DMS153 treated with DMSO at 0.1 percent for 48 hours (cell line): ENCODE data around the gene TAS1R2.
"Not testable (repeated sequence)": the region's sequence is repeated elsewhere in the genome, so short reads cannot be mapped to it uniquely, and the experiment has no call there.

Source experiments
- DNase-seq: peaks from one replicate; lab custom pipeline; 2025; ENCODE audit not compliant: unreplicated experiment; lab: John Stamatoyannopoulos, UW

TAS1R2 gene

GRCh38 chr1:18859560-18859959 lies at the start of gene TAS1R2:
TAS1R2 (minus strand) TSS chr1:18859660; CDS start chr1:18859660, 0 bp downstream.
- no peak for DNase-seq

- DNase-seq, result no peak
Observed at GRCh38 chr1:18907917-18908845, 48.7 kb upstream of the TAS1R2 start.

- DNase-seq, result peak; percentile 21
Observed at GRCh38 chr1:18907021-18907916, 47.8 kb upstream of the TAS1R2 start.

GRCh38 chr1:18903291-18903756 lies 43.9 kb upstream of the TAS1R2 start:
- no peak for DNase-seq

GRCh38 chr1:18902523-18903290 lies 43.2 kb upstream of the TAS1R2 start, which contains the start of gene ALDH4A1:
ALDH4A1 (minus strand) TSS chr1:18902555; CDS start chr1:18902523, 32 bp downstream.
- DNase-seq, result peak; percentile 96

- DNase-seq, result no peak
Observed at GRCh38 chr1:18901952-18902522, 42.6 kb upstream of the TAS1R2 start.

GRCh38 chr1:18901147-18901951 lies 41.9 kb upstream of the TAS1R2 start:
- DNase-seq, result no peak

GRCh38 chr1:18900303-18900841 lies 40.9 kb upstream of the TAS1R2 start:
- DNase-seq, result no peak

GRCh38 chr1:18899363-18900049 lies 40.0 kb upstream of the TAS1R2 start:
- DNase-seq, result no peak

GRCh38 chr1:18898567-18898966 lies 39.1 kb upstream of the TAS1R2 start:
- DNase-seq, result no peak

GRCh38 chr1:18895317-18895716 lies 35.9 kb upstream of the TAS1R2 start:
- no peak for DNase-seq

- no peak for DNase-seq
Observed at GRCh38 chr1:18893120-18893519, 33.7 kb upstream of the TAS1R2 start.

- DNase-seq, result not testable (repeated sequence)
Observed at GRCh38 chr1:18891858-18892257, 32.4 kb upstream of the TAS1R2 start.

- DNase-seq, result no peak
Observed at GRCh38 chr1:18891426-18891780, 31.9 kb upstream of the TAS1R2 start.

GRCh38 chr1:18890706-18891425 lies 31.4 kb upstream of the TAS1R2 start:
- no peak for DNase-seq

GRCh38 chr1:18886003-18886335 lies 26.5 kb upstream of the TAS1R2 start:
- no peak for DNase-seq

- DNase-seq, result no peak
Observed at GRCh38 chr1:18885311-18886002, 26.0 kb upstream of the TAS1R2 start.

GRCh38 chr1:18884727-18885126 lies 25.3 kb upstream of the TAS1R2 start:
- no peak for DNase-seq
